ENCODE data around the gene PTPRG. TPM values are rescaled to one million over a fixed set of nuclear protein-coding genes. Genes with fewer than 3 reads are reported as not detected.

The PTPRG gene
- total RNA-seq, 1 donor, result 148 TPM

GRCh38 chr3:62151591-62151990 is 590.2 kb downstream of the PTPRG start:
- Histone ChIP-seq H3K79me2 (ENCODE audit: insufficient read depth, low read length) (no peaks in the 10 kb centered on the region), H3K9me3 (ENCODE audit: low read depth, low read length) (no peaks in the 10 kb centered on the region), H3K4me2 (ENCODE audit: insufficient read depth, low read length) (no peak overlapping the region), H4K20me1 (ENCODE audit: insufficient read depth, low read length) (no peaks in the 10 kb centered on the region), H3K27me3 (ENCODE audit: insufficient read depth, low read length) (no peaks in the 10 kb centered on the region), H2AFZ (ENCODE audit: low read length) (no peak overlapping the region), H3K36me3 (ENCODE audit: insufficient read depth, low read length) (no peaks in the 10 kb centered on the region), H3K27ac (ENCODE audit: low read depth, low read length) (no peak overlapping the region), H3K4me1 (ENCODE audit: insufficient read depth, low read length) (peaks cover 6% of the 10 kb centered on the region), H3K4me3 (ENCODE audit: insufficient read depth, low read length) (no peak overlapping the region)
- no peak for DNase-seq (ENCODE audit: insufficient read length, low spot score, missing footprints)
- TF ChIP-seq CTCF (IDR thresholded peaks at IDR 0.05; ENCODE audit: extremely low read depth, low read depth, low read length), result no peak

GRCh38 chr3:62153231-62153630 is 591.9 kb downstream of the PTPRG start:
- DNase-seq (ENCODE audit: insufficient read length, low spot score, missing footprints), result no peak
- Histone ChIP-seq H3K27me3 (ENCODE audit: insufficient read depth, low read length) (no peaks in the 10 kb centered on the region), H3K9me3 (ENCODE audit: low read depth, low read length) (no peaks in the 10 kb centered on the region), H3K36me3 (ENCODE audit: insufficient read depth, low read length) (no peaks in the 10 kb centered on the region), H3K4me1 (ENCODE audit: insufficient read depth, low read length) (peaks cover 6% of the 10 kb centered on the region), H3K4me2 (ENCODE audit: insufficient read depth, low read length) (no peak overlapping the region), H3K4me3 (ENCODE audit: insufficient read depth, low read length) (no peak overlapping the region), H3K27ac (ENCODE audit: low read depth, low read length) (no peak overlapping the region), H2AFZ (ENCODE audit: low read length) (no peak overlapping the region), H3K79me2 (ENCODE audit: insufficient read depth, low read length) (no peaks in the 10 kb centered on the region), H4K20me1 (ENCODE audit: insufficient read depth, low read length) (no peaks in the 10 kb centered on the region)
- no peak for TF ChIP-seq CTCF (IDR thresholded peaks at IDR 0.05; ENCODE audit: extremely low read depth, low read depth, low read length)

- Histone ChIP-seq H3K4me1 (ENCODE audit: insufficient read depth, low read length) (peaks cover 8% of the 10 kb centered on the region), H3K27ac (ENCODE audit: low read depth, low read length) (no peak overlapping the region), H3K4me2 (ENCODE audit: insufficient read depth, low read length) (no peak overlapping the region), H3K27me3 (ENCODE audit: insufficient read depth, low read length) (no peaks in the 10 kb centered on the region), H3K4me3 (ENCODE audit: insufficient read depth, low read length) (no peak overlapping the region), H4K20me1 (ENCODE audit: insufficient read depth, low read length) (no peaks in the 10 kb centered on the region), H3K79me2 (ENCODE audit: insufficient read depth, low read length) (no peaks in the 10 kb centered on the region), H3K9me3 (ENCODE audit: low read depth, low read length) (no peaks in the 10 kb centered on the region), H2AFZ (ENCODE audit: low read length) (no peak overlapping the region), H3K36me3 (ENCODE audit: insufficient read depth, low read length) (no peaks in the 10 kb centered on the region)
- TF ChIP-seq CTCF (IDR thresholded peaks at IDR 0.05; ENCODE audit: extremely low read depth, low read depth, low read length), result no peak
- no peak for DNase-seq (ENCODE audit: insufficient read length, low spot score, missing footprints)
These were observed 593.2 kb downstream of the PTPRG start for GRCh38 chr3:62154457-62155148.

- peak overlapping the region; percentile 60 for H3K4me2 ChIP-seq (ENCODE audit: insufficient read depth, low read length)
- no peaks in the 10 kb centered on the region for H4K20me1 ChIP-seq (ENCODE audit: insufficient read depth, low read length)
- peak overlapping the region; percentile 69 for H3K27ac ChIP-seq (ENCODE audit: low read depth, low read length)
- no peaks in the 10 kb centered on the region for H3K36me3 ChIP-seq (ENCODE audit: insufficient read depth, low read length)
- no peak overlapping the region for H3K4me3 ChIP-seq (ENCODE audit: insufficient read depth, low read length)
- no peak overlapping the region for H2AFZ ChIP-seq (ENCODE audit: low read length)
- no peaks in the 10 kb centered on the region for H3K27me3 ChIP-seq (ENCODE audit: insufficient read depth, low read length)
- peaks cover 28% of the 10 kb centered on the region for H3K4me1 ChIP-seq (ENCODE audit: insufficient read depth, low read length)
- DNase-seq (ENCODE audit: insufficient read length, low spot score, missing footprints), result no peak
- H3K9me3 ChIP-seq (ENCODE audit: low read depth, low read length), result no peaks in the 10 kb centered on the region
- no peak for TF ChIP-seq CTCF (IDR thresholded peaks at IDR 0.05; ENCODE audit: extremely low read depth, low read depth, low read length)
- no peaks in the 10 kb centered on the region for H3K79me2 ChIP-seq (ENCODE audit: insufficient read depth, low read length)
These were observed 597.8 kb downstream of the PTPRG start for GRCh38 chr3:62159056-62159708.

Measured in osteoblast (primary cell).